K562 (cell line): ENCODE data around the gene SLC4A2. TPM values are rescaled to one million over a fixed set of nuclear protein-coding genes. Genes with fewer than 3 reads are reported as not detected.

ENCODE experiments used
- CBX1 ChIP-seq: sonication (generic); IDR thresholded peaks from 2 replicates; pipeline ENCODE4 v1.6.1; 2016; ENCODE audit warnings: antibody characterized with exemption, low read depth, mild to moderate bottlenecking
- CBX8 ChIP-seq: fragments of 200-600 bp; sonication (generic); IDR thresholded peaks from 2 replicates; pipeline ENCODE4 v1.6.1; 2012; ENCODE audit warnings: borderline replicate concordance, mixed run types, low read depth, mild to moderate bottlenecking, moderate library complexity, mixed read lengths, low read length, control low read depth, inconsistent platforms; ENCODE audit not compliant: poor library complexity, severe bottlenecking; ENCODE audit errors: extremely low read depth
- CREBBP ChIP-seq: IDR thresholded peaks from one replicate; pipeline ENCODE4 v1.6.1; 2012; ENCODE audit warnings: low read depth, mild to moderate bottlenecking, control low read depth, inconsistent platforms, low read length
- CTCF ChIP-seq, 3 experiments: IDR thresholded peaks in 2 of 3; conservative IDR thresholded peaks in 1 of 3; 2 replicates each; pipeline ENCODE4 v1.5.1; 2011 to 2012; ENCODE audit warnings: low read length in 3 of 3, mild to moderate bottlenecking in 3 of 3, control low read depth in 2 of 3, improper control_type of control experiment in 1 of 3, inconsistent platforms in 1 of 3, low read depth in 1 of 3, mixed read lengths in 1 of 3, moderate library complexity in 1 of 3; ENCODE audit not compliant: insufficient read depth in 2 of 3
- DMBX1 ChIP-seq: fragments of 250-450 bp; sonication (Bioruptor Pico); IDR thresholded peaks from 2 replicates; pipeline ENCODE4 v1.8.0; 2022; ENCODE audit warnings: inconsistent platforms, mild to moderate bottlenecking, moderate library complexity, borderline replicate concordance
- EP300 ChIP-seq: IDR thresholded peaks from 2 replicates; pipeline ENCODE4 v1.6.1; 2012; ENCODE audit warnings: low read length, improper control_type of control experiment
- FOSL1 ChIP-seq: fragments of 200-800 bp; sonication (Bioruptor generic); conservative IDR thresholded peaks from 2 replicates; pipeline ENCODE4 v1.6.1; 2016; ENCODE audit warnings: missing genetic modification characterization, missing compliant biosample characterization
- FOXK2 ChIP-seq, 2 experiments: fragments of 450-650 bp; IDR thresholded peaks in 1 of 2; conservative IDR thresholded peaks in 1 of 2; 2 replicates each; pipeline ENCODE4 v1.6.1; 2016; ENCODE audit warnings: low read depth in 2 of 2, mild to moderate bottlenecking in 1 of 2
- MAFF ChIP-seq: IDR thresholded peaks from 2 replicates; pipeline ENCODE4 v1.6.1; 2012; ENCODE audit warnings: low read length, improper control_type of control experiment
- MCM3 ChIP-seq: fragments of 450-650 bp; IDR thresholded peaks from 2 replicates; pipeline ENCODE4 v1.6.1; 2016
- MTA3 ChIP-seq: fragments of 450-650 bp; formaldehyde crosslinking; IDR thresholded peaks from 2 replicates; pipeline ENCODE4 v1.6.1; 2017; ENCODE audit warnings: mild to moderate bottlenecking, borderline replicate concordance
- ZC3H4 ChIP-seq: sonication (generic); formaldehyde crosslinking; IDR thresholded peaks from 2 replicates; pipeline ENCODE4 v1.9.0; 2021; ENCODE audit warnings: missing genetic modification reagents, borderline replicate concordance
- ZNF165 ChIP-seq: fragments of 250-450 bp; sonication (Bioruptor Pico); IDR thresholded peaks from 2 replicates; pipeline ENCODE4 v1.4.0; 2020; ENCODE audit warnings: borderline replicate concordance
- ZNF263 ChIP-seq: sonication (generic); formaldehyde crosslinking; IDR thresholded peaks from 2 replicates; pipeline ENCODE4 v1.8.0; 2022; ENCODE audit warnings: mild to moderate bottlenecking, missing genetic modification reagents, borderline replicate concordance
- ZNF395 ChIP-seq: fragments of 200-800 bp; sonication (Bioruptor generic); IDR thresholded peaks from 2 replicates; pipeline ENCODE4 v1.6.1; 2017; ENCODE audit warnings: missing genetic modification characterization, missing compliant biosample characterization
- polyA plus RNA-seq, 8 experiments: library from polyadenylated mRNA; depleted of rRNA in 4 of 8; stranded (reverse) in 5 of 8; unstranded in 3 of 8; fragments of >200 nt; fragmentation: Nextera tagmentation in 2 of 8; fragmentation: Illumina TruSeq in 1 of 8; extraction: Ambion mirVana in 2 of 8; extraction: Trizol in 1 of 8; gene quantifications; 2 replicates each; pipeline versions ENCODE4 v1.2.1 to v1.2.3, GENCODE V29; 2011 to 2014; ENCODE audit warnings: inconsistent platforms in 1 of 8, missing spikeins in 1 of 8
- total RNA-seq, 7 experiments: library from RNA; depleted of rRNA in 6 of 7; stranded (reverse); fragments of >200 nt in 6 of 7; fragmentation: Illumina TruSeq in 2 of 7; extraction: Trizol in 2 of 7; gene quantifications; 2 replicates each; pipeline versions ENCODE4 v1.2.1 to v1.2.3, GENCODE V29; 2011 to 2021; ENCODE audit warnings: low replicate concordance in 1 of 7
- TF ChIP-seq, protein P1 (sequence below): fragments of 450-650 bp; IDR thresholded peaks from 2 replicates; pipeline ENCODE4 v1.6.1; 2017; ENCODE audit warnings: mild to moderate bottlenecking, moderate library complexity
- TF ChIP-seq, protein P2 (sequence below): IDR thresholded peaks from 2 replicates; pipeline ENCODE4 v1.6.1; 2014; ENCODE audit warnings: antibody characterized with exemption

The SLC4A2 gene
- total and polyA plus RNA-seq, 9 of the 15 experiments (the other 6 are each of a cell fraction or from before 2014, with no cell fraction given) = 11.4 to 375 (median 130) TPM

GRCh38 chr7:151113344-151114150, 54.2 kb downstream of the SLC4A2 start (continued):
- TF ChIP-seq, protein P1, sequence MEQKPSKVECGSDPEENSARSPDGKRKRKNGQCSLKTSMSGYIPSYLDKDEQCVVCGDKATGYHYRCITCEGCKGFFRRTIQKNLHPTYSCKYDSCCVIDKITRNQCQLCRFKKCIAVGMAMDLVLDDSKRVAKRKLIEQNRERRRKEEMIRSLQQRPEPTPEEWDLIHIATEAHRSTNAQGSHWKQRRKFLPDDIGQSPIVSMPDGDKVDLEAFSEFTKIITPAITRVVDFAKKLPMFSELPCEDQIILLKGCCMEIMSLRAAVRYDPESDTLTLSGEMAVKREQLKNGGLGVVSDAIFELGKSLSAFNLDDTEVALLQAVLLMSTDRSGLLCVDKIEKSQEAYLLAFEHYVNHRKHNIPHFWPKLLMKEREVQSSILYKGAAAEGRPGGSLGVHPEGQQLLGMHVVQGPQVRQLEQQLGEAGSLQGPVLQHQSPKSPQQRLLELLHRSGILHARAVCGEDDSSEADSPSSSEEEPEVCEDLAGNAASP = no peak
- TF ChIP-seq FOXK2 (conservative IDR thresholded peaks at IDR 0.05 in 1 of 2, IDR thresholded peaks at IDR 0.05 in 1 of 2; ENCODE audit: low read depth in 2 of 2) = no peak
- no peak for TF ChIP-seq MAFF
- TF ChIP-seq MTA3 = no peak; the same call in 1 of the 2 replicates
- no peak for TF ChIP-seq ZC3H4
- peak; percentile 38; the same call in 1 of the 2 replicates for TF ChIP-seq EP300
- no peak for TF ChIP-seq CREBBP
- no peak for TF ChIP-seq DMBX1
- TF ChIP-seq FOSL1 = peak; percentile 95
- TF ChIP-seq MCM3 = no peak
- TF ChIP-seq CBX1 = no peak
- TF ChIP-seq CTCF (IDR thresholded peaks at IDR 0.05 in 2 of 3, conservative IDR thresholded peaks at IDR 0.05 in 1 of 3; ENCODE audit: insufficient read depth in 2 of 3, low read depth in 1 of 3, low read length in 3 of 3) = 0 out of 6 replicates have a peak, but pooled peaks of 1 of the 3 experiments have one; percentile 4
- TF ChIP-seq, protein P2, sequence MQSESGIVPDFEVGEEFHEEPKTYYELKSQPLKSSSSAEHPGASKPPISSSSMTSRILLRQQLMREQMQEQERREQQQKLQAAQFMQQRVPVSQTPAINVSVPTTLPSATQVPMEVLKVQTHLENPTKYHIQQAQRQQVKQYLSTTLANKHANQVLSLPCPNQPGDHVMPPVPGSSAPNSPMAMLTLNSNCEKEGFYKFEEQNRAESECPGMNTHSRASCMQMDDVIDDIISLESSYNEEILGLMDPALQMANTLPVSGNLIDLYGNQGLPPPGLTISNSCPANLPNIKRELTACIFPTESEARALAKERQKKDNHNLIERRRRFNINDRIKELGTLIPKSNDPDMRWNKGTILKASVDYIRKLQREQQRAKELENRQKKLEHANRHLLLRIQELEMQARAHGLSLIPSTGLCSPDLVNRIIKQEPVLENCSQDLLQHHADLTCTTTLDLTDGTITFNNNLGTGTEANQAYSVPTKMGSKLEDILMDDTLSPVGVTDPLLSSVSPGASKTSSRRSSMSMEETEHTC = no peak
- no peak for TF ChIP-seq CBX8
- no peak for TF ChIP-seq ZNF395 (CRISPR knock-in tag)
- TF ChIP-seq ZNF263 (CRISPR knock-in tag) = no peak
- no peak for TF ChIP-seq ZNF165 (CRISPR knock-in tag)
